ENCODE data around the gene MAN1B1. TPM values are rescaled to one million over a fixed set of nuclear protein-coding genes. Genes with fewer than 3 reads are reported as not detected.

MAN1B1 gene
- polyA plus RNA-seq, 1 donor (not counting 4 experiments of a cell fraction or from before 2014, with no cell fraction given) = 34.3 TPM

- Histone ChIP-seq H4K20me1 (ENCODE audit: control insufficient read depth, extremely low read depth, insufficient read depth, low read length) (no peaks in the 10 kb centered on the region), H3K27me3 (ENCODE audit: control insufficient read depth, extremely low read depth, insufficient read depth, low read length) (no peaks in the 10 kb centered on the region), H3K4me1 (ENCODE audit: control insufficient read depth, extremely low read depth, insufficient read depth, low read length) (peaks cover 50% of the 10 kb centered on the region), H3K9me1 (ENCODE audit: control insufficient read depth, extremely low read depth, insufficient read depth, low read length) (peaks cover 2% of the 10 kb centered on the region), H3K9ac (ENCODE audit: control insufficient read depth, extremely low read depth, insufficient read depth, low read length) (no peak overlapping the region), H3K27ac (ENCODE audit: control insufficient read depth, insufficient read depth, low read length) (peak overlapping the region; percentile 90), H3K4me2 (ENCODE audit: control insufficient read depth, extremely low read depth, insufficient read depth, low read depth, low read length) (peak overlapping the region; percentile 34), H3K36me3 (ENCODE audit: control insufficient read depth in 2 of 2, extremely low read depth in 1 of 2, insufficient read depth in 2 of 2, low read length in 2 of 2) (peaks cover 3 to 7% of the 10 kb centered on the region in 2 experiments), H3K4me3 (ENCODE audit: control insufficient read depth in 2 of 3, extremely low read depth in 1 of 3, insufficient read depth in 2 of 3, low read depth in 1 of 3, low read length in 3 of 3) (no peak overlapping the region), H3K79me2 (ENCODE audit: control insufficient read depth, insufficient read depth, low read length) (peaks cover 3% of the 10 kb centered on the region), H2AFZ (ENCODE audit: control insufficient read depth, low read length) (no peak overlapping the region), H3K9me3 (ENCODE audit: control insufficient read depth, low read depth, low read length) (no peaks in the 10 kb centered on the region)
- dilution Hi-C loops (cut with MboI; ENCODE audit: extremely low pct_ligation_motif_present, low sequenced_read_pairs) = no loop called here
- no peak for DNase-seq (ENCODE audit: low read depth, low spot score)
- TF ChIP-seq CTCF (optimal IDR thresholded peaks at IDR 0.05 in 1 of 3, IDR thresholded peaks at IDR 0.05 in 1 of 3, conservative IDR thresholded peaks at IDR 0.05 in 1 of 3; ENCODE audit: extremely low read depth in 1 of 3, insufficient read depth in 2 of 3, low read length in 3 of 3) = no peak
- TF ChIP-seq EZH2 (IDR thresholded peaks at IDR 0.05; ENCODE audit: low read length) = no peak
- no peak for FAIRE-seq
Observed at GRCh38 chr9:137082925-137083290, 3.9 kb upstream of the MAN1B1 start.

- peaks cover 3 to 7% of the 10 kb centered on the region in 2 experiments for H3K36me3 ChIP-seq (ENCODE audit: control insufficient read depth in 2 of 2, extremely low read depth in 1 of 2, insufficient read depth in 2 of 2, low read length in 2 of 2)
- H3K27me3 ChIP-seq (ENCODE audit: control insufficient read depth, extremely low read depth, insufficient read depth, low read length) = no peaks in the 10 kb centered on the region
- H3K4me2 ChIP-seq (ENCODE audit: control insufficient read depth, extremely low read depth, insufficient read depth, low read depth, low read length) = peak overlapping the region; percentile 42
- FAIRE-seq (peak; percentile 89), DNase-seq (ENCODE audit: low read depth, low spot score) (peak; percentile 85)
- peaks cover 48% of the 10 kb centered on the region for H3K4me1 ChIP-seq (ENCODE audit: control insufficient read depth, extremely low read depth, insufficient read depth, low read length)
- peak overlapping the region; percentile 58 for H3K9ac ChIP-seq (ENCODE audit: control insufficient read depth, extremely low read depth, insufficient read depth, low read length)
- peak overlapping the region; percentile 90 for H3K27ac ChIP-seq (ENCODE audit: control insufficient read depth, insufficient read depth, low read length)
- no peaks in the 10 kb centered on the region for H3K9me3 ChIP-seq (ENCODE audit: control insufficient read depth, low read depth, low read length)
- peaks cover 2% of the 10 kb centered on the region for H3K9me1 ChIP-seq (ENCODE audit: control insufficient read depth, extremely low read depth, insufficient read depth, low read length)
- no peak overlapping the region for H2AFZ ChIP-seq (ENCODE audit: control insufficient read depth, low read length)
- no peaks in the 10 kb centered on the region for H4K20me1 ChIP-seq (ENCODE audit: control insufficient read depth, extremely low read depth, insufficient read depth, low read length)
- H3K79me2 ChIP-seq (ENCODE audit: control insufficient read depth, insufficient read depth, low read length) = peaks cover 3% of the 10 kb centered on the region
- dilution Hi-C loops (cut with MboI; ENCODE audit: extremely low pct_ligation_motif_present, low sequenced_read_pairs) = no loop called here
- no peak for TF ChIP-seq EZH2 (IDR thresholded peaks at IDR 0.05; ENCODE audit: low read length)
- no peak for TF ChIP-seq CTCF (optimal IDR thresholded peaks at IDR 0.05 in 1 of 3, IDR thresholded peaks at IDR 0.05 in 1 of 3, conservative IDR thresholded peaks at IDR 0.05 in 1 of 3; ENCODE audit: extremely low read depth in 1 of 3, insufficient read depth in 2 of 3, low read length in 3 of 3)
- H3K4me3 ChIP-seq (ENCODE audit: control insufficient read depth in 2 of 3, extremely low read depth in 1 of 3, insufficient read depth in 2 of 3, low read depth in 1 of 3, low read length in 3 of 3) = no peak overlapping the region
Observed at GRCh38 chr9:137083394-137084004, 3.3 kb upstream of the MAN1B1 start.

All from keratinocyte (primary cell).